WERI-Rb-1 (cell line): ENCODE data around the gene PUM1.
"Not testable (repeated sequence)": the region's sequence is repeated elsewhere in the genome, so short reads cannot be mapped to it uniquely, and the experiment has no call there.

Experiments used
- DNase-seq: peaks from one replicate; pipeline ENCODE4 v3.0.0-alpha.2; 2020
- H3K27ac ChIP-seq: fragments of 250-450 bp; sonication (Bioruptor Pico); 2 replicates; pipeline ENCODE4 v1.5.1; 2020; ENCODE audit warnings: mild to moderate bottlenecking, moderate library complexity
- H3K27me3 ChIP-seq: fragments of 250-450 bp; sonication (Bioruptor Pico); 2 replicates; pipeline ENCODE4 v1.5.1; 2021; ENCODE audit warnings: mild to moderate bottlenecking, low read depth, moderate library complexity; ENCODE audit not compliant: insufficient read depth, severe bottlenecking
- H3K36me3 ChIP-seq: fragments of 250-450 bp; sonication (Bioruptor Pico); 2 replicates; pipeline ENCODE4 v1.5.1; 2020; ENCODE audit warnings: mild to moderate bottlenecking, moderate library complexity
- H3K4me3 ChIP-seq: 2 replicates; pipeline ENCODE4 v1.5.1; 2011; ENCODE audit warnings: low read depth, mild to moderate bottlenecking, control low read depth, low read length
- H3K9me3 ChIP-seq: fragments of 250-450 bp; sonication (Bioruptor Pico); 2 replicates; pipeline ENCODE4 v1.5.1; 2021; ENCODE audit warnings: mild to moderate bottlenecking, moderate library complexity; ENCODE audit not compliant: severe bottlenecking
- TF ChIP-seq, protein P1 (sequence below): IDR thresholded peaks from 2 replicates; pipeline ENCODE4 v1.5.1; 2011; ENCODE audit warnings: low read depth, mild to moderate bottlenecking, control low read depth, inconsistent platforms, low read length

Gene PUM1

GRCh38 chr1:30976143-30976542, 89.4 kb downstream of the PUM1 start:
- Histone ChIP-seq H3K4me3 (no peak overlapping the region), H3K27ac (no peak overlapping the region), H3K36me3 (peaks cover 80% of the 10 kb centered on the region), H3K9me3 (no peaks in the 10 kb centered on the region), H3K27me3 (no peaks in the 10 kb centered on the region)
- no peak for DNase-seq
- TF ChIP-seq, protein P1, sequence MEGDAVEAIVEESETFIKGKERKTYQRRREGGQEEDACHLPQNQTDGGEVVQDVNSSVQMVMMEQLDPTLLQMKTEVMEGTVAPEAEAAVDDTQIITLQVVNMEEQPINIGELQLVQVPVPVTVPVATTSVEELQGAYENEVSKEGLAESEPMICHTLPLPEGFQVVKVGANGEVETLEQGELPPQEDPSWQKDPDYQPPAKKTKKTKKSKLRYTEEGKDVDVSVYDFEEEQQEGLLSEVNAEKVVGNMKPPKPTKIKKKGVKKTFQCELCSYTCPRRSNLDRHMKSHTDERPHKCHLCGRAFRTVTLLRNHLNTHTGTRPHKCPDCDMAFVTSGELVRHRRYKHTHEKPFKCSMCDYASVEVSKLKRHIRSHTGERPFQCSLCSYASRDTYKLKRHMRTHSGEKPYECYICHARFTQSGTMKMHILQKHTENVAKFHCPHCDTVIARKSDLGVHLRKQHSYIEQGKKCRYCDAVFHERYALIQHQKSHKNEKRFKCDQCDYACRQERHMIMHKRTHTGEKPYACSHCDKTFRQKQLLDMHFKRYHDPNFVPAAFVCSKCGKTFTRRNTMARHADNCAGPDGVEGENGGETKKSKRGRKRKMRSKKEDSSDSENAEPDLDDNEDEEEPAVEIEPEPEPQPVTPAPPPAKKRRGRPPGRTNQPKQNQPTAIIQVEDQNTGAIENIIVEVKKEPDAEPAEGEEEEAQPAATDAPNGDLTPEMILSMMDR: no peak

DNA sequence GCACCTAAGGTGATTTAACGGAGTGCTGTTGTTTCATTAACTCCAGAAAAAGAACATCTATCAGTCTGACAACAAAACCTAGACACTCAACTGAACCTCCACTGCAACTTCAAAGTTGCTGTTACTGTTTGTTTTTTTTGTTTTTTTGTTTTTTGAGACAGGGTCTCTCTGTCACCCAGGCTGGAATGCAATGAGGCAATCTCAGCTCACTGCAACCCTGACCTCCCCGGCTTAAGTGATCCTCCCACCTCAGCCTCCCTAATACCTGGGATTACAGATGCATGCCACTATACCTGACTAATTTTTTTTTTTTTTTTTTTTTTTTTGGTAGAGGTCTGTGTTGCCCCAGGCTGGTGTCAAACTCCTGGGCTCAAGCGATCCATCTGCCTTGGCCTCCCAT, 90.3 kb downstream of the PUM1 start:
- Histone ChIP-seq H3K27ac (no peak overlapping the region), H3K4me3 (no peak overlapping the region), H3K36me3 (peaks cover 80% of the 10 kb centered on the region), H3K9me3 (no peaks in the 10 kb centered on the region), H3K27me3 (no peaks in the 10 kb centered on the region)
- TF ChIP-seq, protein P1: no peak
- DNase-seq: no peak

- TF ChIP-seq, protein P1: no peak
- Histone ChIP-seq H3K4me3 (no peak overlapping the region), H3K36me3 (peaks cover 80% of the 10 kb centered on the region), H3K27ac (no peak overlapping the region), H3K9me3 (no peaks in the 10 kb centered on the region), H3K27me3 (no peaks in the 10 kb centered on the region)
- DNase-seq: no peak
Observed at GRCh38 chr1:30974536-30974935, 91.0 kb downstream of the PUM1 start.

GRCh38 chr1:30972349-30972748, 93.2 kb downstream of the PUM1 start:
- not testable (repeated sequence) for H3K9me3 ChIP-seq, H3K27ac ChIP-seq, H3K27me3 ChIP-seq, H3K4me3 ChIP-seq
- peaks cover 83% of the 10 kb centered on the region for H3K36me3 ChIP-seq
- DNase-seq: peak; percentile 11

DNA sequence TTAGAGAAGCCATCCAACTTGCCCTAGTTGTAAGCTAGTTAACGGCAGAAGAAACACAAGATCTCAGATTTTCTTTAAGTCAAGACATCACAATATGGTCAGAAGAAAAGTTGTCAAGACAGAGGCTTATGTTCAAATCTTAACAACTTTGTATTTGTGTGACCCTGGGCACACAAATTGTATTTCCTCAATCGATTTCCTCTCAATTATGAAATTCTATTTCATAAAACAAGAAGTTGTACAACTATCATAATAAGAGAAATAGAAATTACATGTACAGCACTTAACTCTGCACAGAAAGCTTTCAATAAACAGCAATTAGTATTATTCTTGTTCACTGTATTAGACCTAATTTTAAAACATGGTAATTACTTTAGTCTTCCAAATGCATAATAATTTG, 94.0 kb downstream of the PUM1 start:
- Histone ChIP-seq H3K4me3 (no peak overlapping the region), H3K27ac (no peak overlapping the region), H3K27me3 (no peaks in the 10 kb centered on the region), H3K36me3 (peaks cover 86% of the 10 kb centered on the region), H3K9me3 (no peaks in the 10 kb centered on the region)
- TF ChIP-seq, protein P1: no peak
- DNase-seq: no peak

DNA sequence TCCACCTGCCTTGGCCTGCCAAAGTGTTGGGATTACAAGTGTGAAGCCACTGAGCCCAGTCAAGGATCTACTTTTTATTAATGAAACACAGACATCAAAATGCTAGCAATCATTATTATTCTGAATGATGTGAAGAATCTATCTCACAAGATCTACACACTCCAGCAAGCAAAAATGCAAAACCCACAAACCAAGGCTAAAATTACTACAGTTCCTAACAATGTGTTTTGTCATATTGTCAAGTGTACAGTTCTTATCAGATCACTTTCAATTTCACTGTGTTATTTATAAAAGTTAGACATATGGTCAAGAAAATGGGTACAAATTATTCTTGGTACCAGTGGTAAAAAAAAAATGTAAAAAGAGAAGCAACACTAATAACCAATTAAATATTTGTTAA, 95.6 kb downstream of the PUM1 start:
- TF ChIP-seq, protein P1: no peak
- Histone ChIP-seq H3K4me3 (no peak overlapping the region), H3K27me3 (no peaks in the 10 kb centered on the region), H3K9me3 (no peaks in the 10 kb centered on the region), H3K36me3 (peaks cover 90% of the 10 kb centered on the region), H3K27ac (no peak overlapping the region)
- DNase-seq: no peak
